Uterus (tissue), 4 donors: ENCODE measurements around the gene ENHO. TPM values are rescaled to one million over a fixed set of nuclear protein-coding genes. Genes with fewer than 3 reads are reported as not detected.

ENCODE experiments used
- DNase-seq, 2 donors: peaks; one replicate each; pipeline ENCODE4 v3.0.0-alpha.2; 2019 to 2020
- H3K27ac ChIP-seq, 2 donors: fragments of 200-600 bp; sonication (generic); 1 replicate in 1 of 2; 2 replicates in 1 of 2; pipeline ENCODE4 v1.5.1; 2016 to 2018
- H3K27me3 ChIP-seq, 2 donors: fragments of 200-600 bp; sonication (generic); one replicate each; pipeline ENCODE4 v1.5.1; 2018 to 2019; ENCODE audit warnings: control low read depth in 1 of 2
- H3K36me3 ChIP-seq, 2 donors: fragments of 200-600 bp; sonication (generic); one replicate each; pipeline ENCODE4 v1.5.1; 2019; ENCODE audit warnings: control low read depth in 1 of 2
- H3K4me1 ChIP-seq, 2 donors: fragments of 200-600 bp; sonication (generic); one replicate each; pipeline ENCODE4 v1.5.1; 2018 to 2019; ENCODE audit warnings: control low read depth in 1 of 2
- H3K4me3 ChIP-seq, 2 donors: fragments of 200-600 bp; sonication (generic); 1 replicate in 1 of 2; 2 replicates in 1 of 2; pipeline ENCODE4 v1.5.1; 2018 to 2019; ENCODE audit warnings: mild to moderate bottlenecking in 1 of 2
- H3K9me3 ChIP-seq, 2 donors: fragments of 200-600 bp; sonication (generic); one replicate each; pipeline ENCODE4 v1.5.1; 2019; ENCODE audit warnings: control low read depth in 1 of 2
- POLR2A ChIP-seq, 2 donors: fragments of 450-650 bp; IDR thresholded peaks; one replicate each; pipeline ENCODE4 v1.6.1; 2016; ENCODE audit warnings: antibody characterized with exemption in 2 of 2, mild to moderate bottlenecking in 1 of 2, moderate library complexity in 1 of 2
- intact Hi-C: fragments of 100-400 bp; cut with DNase I; formaldehyde crosslinking; loops from one replicate; pipeline ENCODE4 v1.15.1; 2023; ENCODE audit warnings: low total_unique reads
- total RNA-seq, 4 donors: library from RNA; depleted of rRNA in 3 of 4; stranded (reverse); fragments of >200 nt in 3 of 4; gene quantifications; one replicate each; pipeline versions ENCODE4 v1.1.0 to v1.2.4, GENCODE V29; 2014 to 2023
- TF ChIP-seq, protein P1 (sequence below), 4 experiments: fragments of 200-600 bp in 2 of 4; fragments of 450-650 bp in 2 of 4; sonication (generic) in 2 of 4; IDR thresholded peaks; one replicate each; pipeline ENCODE4 v1.5.1; 2016 to 2019; ENCODE audit warnings: antibody characterized with exemption in 4 of 4, mild to moderate bottlenecking in 2 of 4, moderate library complexity in 1 of 4
- donor health status: DM: yes; HTN: yes; CAD: no.

The ENHO gene
- total RNA-seq, 4 donors from 2014 or later: 2.2 TPM; not detected in 3

- Histone ChIP-seq H3K27me3 (no peaks in the 10 kb centered on the region), H3K27ac (no peak overlapping the region), H3K36me3 (no peaks in the 10 kb centered on the region), H3K4me3 (no peak overlapping the region), H3K4me1 (no peaks in the 10 kb centered on the region), H3K9me3 (no peaks in the 10 kb centered on the region)
- intact Hi-C loops: no loop called here
- DNase-seq: no peak
- TF ChIP-seq, protein P1, sequence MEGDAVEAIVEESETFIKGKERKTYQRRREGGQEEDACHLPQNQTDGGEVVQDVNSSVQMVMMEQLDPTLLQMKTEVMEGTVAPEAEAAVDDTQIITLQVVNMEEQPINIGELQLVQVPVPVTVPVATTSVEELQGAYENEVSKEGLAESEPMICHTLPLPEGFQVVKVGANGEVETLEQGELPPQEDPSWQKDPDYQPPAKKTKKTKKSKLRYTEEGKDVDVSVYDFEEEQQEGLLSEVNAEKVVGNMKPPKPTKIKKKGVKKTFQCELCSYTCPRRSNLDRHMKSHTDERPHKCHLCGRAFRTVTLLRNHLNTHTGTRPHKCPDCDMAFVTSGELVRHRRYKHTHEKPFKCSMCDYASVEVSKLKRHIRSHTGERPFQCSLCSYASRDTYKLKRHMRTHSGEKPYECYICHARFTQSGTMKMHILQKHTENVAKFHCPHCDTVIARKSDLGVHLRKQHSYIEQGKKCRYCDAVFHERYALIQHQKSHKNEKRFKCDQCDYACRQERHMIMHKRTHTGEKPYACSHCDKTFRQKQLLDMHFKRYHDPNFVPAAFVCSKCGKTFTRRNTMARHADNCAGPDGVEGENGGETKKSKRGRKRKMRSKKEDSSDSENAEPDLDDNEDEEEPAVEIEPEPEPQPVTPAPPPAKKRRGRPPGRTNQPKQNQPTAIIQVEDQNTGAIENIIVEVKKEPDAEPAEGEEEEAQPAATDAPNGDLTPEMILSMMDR (IDR thresholded peaks at IDR 0.05): no peak
- TF ChIP-seq POLR2A (IDR thresholded peaks at IDR 0.05): no peak
Observed at GRCh38 chr9:34496149-34496712, 26.6 kb downstream of the ENHO start.

DNA sequence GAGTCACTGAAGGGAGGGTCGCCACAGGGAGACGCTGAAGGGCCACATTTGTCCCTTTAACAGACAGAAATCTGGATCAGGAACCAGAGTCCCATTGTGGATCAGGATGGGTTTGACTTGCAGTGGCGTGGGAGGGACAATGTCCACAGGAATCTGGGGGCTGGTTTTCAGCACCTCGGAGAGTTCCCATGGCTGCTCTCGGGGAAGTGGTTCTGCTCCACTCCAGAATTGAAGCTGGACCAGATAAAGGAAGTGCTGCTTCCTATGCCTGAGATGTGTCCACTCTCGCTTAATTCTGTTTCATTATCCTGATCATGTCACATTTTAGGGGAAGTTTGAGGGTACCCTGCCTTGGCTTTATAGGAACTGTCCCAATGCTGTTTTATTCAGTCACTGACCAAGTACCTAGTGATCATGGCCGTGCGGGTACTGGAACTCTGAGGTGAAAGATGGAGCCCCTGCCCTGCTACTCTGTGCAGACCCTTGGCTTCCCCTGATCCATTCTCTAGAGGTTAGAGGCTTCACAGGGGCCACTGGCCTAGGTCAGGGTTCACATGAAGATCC is 28.7 kb downstream of the ENHO start:
- Histone ChIP-seq H3K36me3 (no peaks in the 10 kb centered on the region), H3K27me3 (no peaks in the 10 kb centered on the region), H3K4me1 (no peaks in the 10 kb centered on the region), H3K9me3 (no peaks in the 10 kb centered on the region), H3K27ac (no peak overlapping the region), H3K4me3 (no peak overlapping the region)
- no peak for TF ChIP-seq POLR2A (IDR thresholded peaks at IDR 0.05)
- TF ChIP-seq, protein P1 (IDR thresholded peaks at IDR 0.05): no peak
- DNase-seq: peak in 1 of 2 donors; percentile 23
- intact Hi-C loops: no loop called here

GRCh38 chr9:34492051-34492450 is 30.7 kb downstream of the ENHO start:
- Histone ChIP-seq H3K27me3 (no peaks in the 10 kb centered on the region), H3K27ac (no peak overlapping the region), H3K4me3 (no peak overlapping the region), H3K4me1 (no peaks in the 10 kb centered on the region), H3K36me3 (no peaks in the 10 kb centered on the region), H3K9me3 (no peaks in the 10 kb centered on the region)
- intact Hi-C loops: no loop called here
- no peak for TF ChIP-seq POLR2A (IDR thresholded peaks at IDR 0.05)
- TF ChIP-seq, protein P1 (IDR thresholded peaks at IDR 0.05): no peak
- no peak for DNase-seq

- H3K4me3 ChIP-seq: no peak overlapping the region
- H3K27me3 ChIP-seq: no peaks in the 10 kb centered on the region
- no peaks in the 10 kb centered on the region for H3K36me3 ChIP-seq
- no peaks in the 10 kb centered on the region for H3K4me1 ChIP-seq
- no peak overlapping the region for H3K27ac ChIP-seq
- TF ChIP-seq POLR2A (IDR thresholded peaks at IDR 0.05): no peak
- TF ChIP-seq, protein P1 (IDR thresholded peaks at IDR 0.05): no peak
- no peak for DNase-seq
- intact Hi-C loops: no loop called here
- H3K9me3 ChIP-seq: no peaks in the 10 kb centered on the region
Observed at GRCh38 chr9:34491596-34491995, 31.2 kb downstream of the ENHO start.

- no peak for DNase-seq
- intact Hi-C loops: no loop called here
- no peaks in the 10 kb centered on the region for H3K9me3 ChIP-seq
- H3K27ac ChIP-seq: no peak overlapping the region
- no peaks in the 10 kb centered on the region for H3K27me3 ChIP-seq
- TF ChIP-seq, protein P1 (IDR thresholded peaks at IDR 0.05): no peak
- H3K4me1 ChIP-seq: no peaks in the 10 kb centered on the region
- no peaks in the 10 kb centered on the region for H3K36me3 ChIP-seq
- no peak overlapping the region for H3K4me3 ChIP-seq
Observed at GRCh38 chr9:34490760-34491159, 32.0 kb downstream of the ENHO start.
